GM19463 (cell line): Measurements from ENCODE around the gene CST9L.

ENCODE experiments used
- ATAC-seq: cut with Tn5 transposase; IDR thresholded peaks from one replicate; pipeline ENCODE4 v1.9.1; 2021; ENCODE audit warnings: mild to moderate bottlenecking, moderate library complexity; ENCODE audit not compliant: unreplicated experiment

The CST9L gene

DNA sequence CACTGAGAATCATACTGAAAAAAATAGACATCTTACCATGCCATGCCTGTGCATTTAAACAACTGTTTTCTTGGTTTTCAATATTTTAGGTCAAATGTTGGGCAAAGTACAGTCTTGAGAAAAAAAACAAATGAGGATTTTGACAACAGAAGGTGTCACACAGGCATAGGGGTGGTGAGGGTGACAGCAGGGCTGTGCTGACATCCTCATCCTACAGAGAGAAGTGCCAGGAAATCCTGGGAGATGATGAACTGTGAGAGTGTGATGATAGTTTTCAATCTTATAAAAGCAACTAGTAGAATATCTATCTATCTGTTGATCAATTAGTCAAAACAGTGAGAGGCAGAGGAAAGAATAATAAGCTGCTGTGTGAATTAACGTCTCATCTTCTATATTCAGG, 53.4 kb downstream of the CST9L start:
- ATAC-seq = no peak
